Measurements from ENCODE around the gene ATXN2.
"Not testable (repeated sequence)": the region's sequence is repeated elsewhere in the genome, so short reads cannot be mapped to it uniquely, and the experiment has no call there.

The ATXN2 gene

GRCh38 chr12:111570084-111570961 lies 28.8 kb downstream of the ATXN2 start:
- peak; percentile 92 for DNase-seq (ENCODE audit: low read depth)
- TF ChIP-seq, protein P1, sequence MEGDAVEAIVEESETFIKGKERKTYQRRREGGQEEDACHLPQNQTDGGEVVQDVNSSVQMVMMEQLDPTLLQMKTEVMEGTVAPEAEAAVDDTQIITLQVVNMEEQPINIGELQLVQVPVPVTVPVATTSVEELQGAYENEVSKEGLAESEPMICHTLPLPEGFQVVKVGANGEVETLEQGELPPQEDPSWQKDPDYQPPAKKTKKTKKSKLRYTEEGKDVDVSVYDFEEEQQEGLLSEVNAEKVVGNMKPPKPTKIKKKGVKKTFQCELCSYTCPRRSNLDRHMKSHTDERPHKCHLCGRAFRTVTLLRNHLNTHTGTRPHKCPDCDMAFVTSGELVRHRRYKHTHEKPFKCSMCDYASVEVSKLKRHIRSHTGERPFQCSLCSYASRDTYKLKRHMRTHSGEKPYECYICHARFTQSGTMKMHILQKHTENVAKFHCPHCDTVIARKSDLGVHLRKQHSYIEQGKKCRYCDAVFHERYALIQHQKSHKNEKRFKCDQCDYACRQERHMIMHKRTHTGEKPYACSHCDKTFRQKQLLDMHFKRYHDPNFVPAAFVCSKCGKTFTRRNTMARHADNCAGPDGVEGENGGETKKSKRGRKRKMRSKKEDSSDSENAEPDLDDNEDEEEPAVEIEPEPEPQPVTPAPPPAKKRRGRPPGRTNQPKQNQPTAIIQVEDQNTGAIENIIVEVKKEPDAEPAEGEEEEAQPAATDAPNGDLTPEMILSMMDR (IDR thresholded peaks at IDR 0.05; ENCODE audit: insufficient read depth, low read depth, low read length, missing control alignments), result no peak
- H3K4me3 ChIP-seq (ENCODE audit: low read length), result no peak overlapping the region

DNA sequence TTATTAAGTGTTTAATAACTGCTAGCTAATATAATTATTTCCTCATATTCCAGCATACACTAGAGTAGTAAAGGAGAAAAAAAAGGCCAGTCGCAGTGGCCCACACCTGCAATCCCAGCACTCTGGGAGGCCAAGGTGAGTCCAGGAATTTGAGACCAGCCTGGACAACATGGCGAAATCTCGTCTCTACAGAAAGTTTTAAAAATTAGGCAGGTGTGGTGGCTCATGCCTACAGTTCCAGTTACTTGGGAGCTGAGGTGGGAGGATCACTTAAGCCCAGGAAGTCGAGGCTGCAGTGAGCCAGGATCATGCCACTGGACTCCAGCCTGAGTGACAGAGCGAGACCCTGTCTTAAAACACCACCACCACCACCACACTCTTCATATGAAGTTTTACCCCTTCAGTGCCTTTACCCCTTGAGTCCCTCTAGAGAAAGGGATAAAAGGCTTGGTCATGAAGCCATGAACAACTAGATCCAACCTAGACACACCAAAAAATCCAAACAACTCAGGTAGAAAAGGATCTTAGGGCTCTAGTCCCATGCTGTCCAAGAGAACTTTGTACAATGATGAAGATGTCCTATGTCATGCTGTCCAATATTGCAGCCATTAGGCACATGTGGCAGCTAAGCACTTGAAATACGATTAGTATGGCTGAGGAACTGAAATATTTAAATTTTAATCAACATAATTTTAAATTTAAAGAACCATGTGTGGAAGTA lies 29.6 kb downstream of the ATXN2 start:
- TF ChIP-seq, protein P1 (IDR thresholded peaks at IDR 0.05; ENCODE audit: insufficient read depth, low read depth, low read length, missing control alignments), result no peak
- H3K4me3 ChIP-seq (ENCODE audit: low read length), result no peak overlapping the region
- DNase-seq (ENCODE audit: low read depth), result no peak

GRCh38 chr12:111560844-111561243 lies 38.3 kb downstream of the ATXN2 start:
- DNase-seq (ENCODE audit: low read depth); H3K4me3 ChIP-seq (ENCODE audit: low read length): not testable (repeated sequence)

- DNase-seq (ENCODE audit: low read depth), result no peak
- TF ChIP-seq, protein P1 (IDR thresholded peaks at IDR 0.05; ENCODE audit: insufficient read depth, low read depth, low read length, missing control alignments), result no peak
- H3K4me3 ChIP-seq (ENCODE audit: low read length), result no peak overlapping the region
Observed at GRCh38 chr12:111558107-111558376, 41.1 kb downstream of the ATXN2 start.

- TF ChIP-seq, protein P1 (IDR thresholded peaks at IDR 0.05; ENCODE audit: insufficient read depth, low read depth, low read length, missing control alignments), result no peak
- H3K4me3 ChIP-seq (ENCODE audit: low read length), result no peak overlapping the region
- DNase-seq (ENCODE audit: low read depth), result no peak
Observed at GRCh38 chr12:111557271-111558106, 41.6 kb downstream of the ATXN2 start.

DNA sequence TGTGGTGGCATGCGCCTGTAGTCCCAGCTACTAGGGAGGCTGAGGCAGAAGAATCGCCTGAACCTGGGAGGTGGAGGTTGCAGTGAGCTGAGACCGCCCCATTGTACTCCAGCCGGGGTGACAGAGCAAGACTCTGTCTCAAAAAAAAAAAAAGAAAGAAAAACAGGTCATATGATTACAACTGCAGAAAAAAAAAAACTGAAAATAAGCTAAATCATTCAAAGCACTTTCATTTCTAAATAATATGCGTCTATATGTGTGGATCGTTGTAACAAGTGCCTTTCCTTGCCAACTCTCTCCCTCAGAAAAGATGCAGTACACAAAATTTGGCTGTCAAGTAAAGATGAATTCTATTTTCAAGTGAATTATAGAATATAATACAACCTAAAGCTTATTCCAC lies 42.4 kb downstream of the ATXN2 start:
- DNase-seq (ENCODE audit: low read depth), result no peak
- TF ChIP-seq, protein P1 (IDR thresholded peaks at IDR 0.05; ENCODE audit: insufficient read depth, low read depth, low read length, missing control alignments), result no peak
- H3K4me3 ChIP-seq (ENCODE audit: low read length), result no peak overlapping the region

- H3K4me3 ChIP-seq (ENCODE audit: low read length); DNase-seq (ENCODE audit: low read depth): not testable (repeated sequence)
Observed at GRCh38 chr12:111555313-111555712, 43.8 kb downstream of the ATXN2 start.
